Fibroblast of pulmonary artery (primary cell): Measurements from ENCODE around the gene UPP2.

Experiments used
- DNase-seq: peaks from one replicate; pipeline ENCODE4 v3.0.0-alpha.2; 2010; ENCODE audit warnings: low read depth
- H3K4me3 ChIP-seq: replicated peaks from 2 replicates; pipeline ENCODE4 v1.5.1; 2011; ENCODE audit warnings: low read depth, mild to moderate bottlenecking, control low read depth, low read length, moderate library complexity
- CTCF ChIP-seq: IDR thresholded peaks from 2 replicates; pipeline ENCODE4 v1.5.1; 2011; ENCODE audit warnings: mild to moderate bottlenecking, control low read depth, low read length, inconsistent platforms; ENCODE audit errors: missing control alignments

Gene UPP2

GRCh38 chr2:158127380-158127804 is 25.7 kb downstream of the UPP2 start:
- DNase-seq = no peak
- no peak for TF ChIP-seq CTCF
- no peak overlapping the region for H3K4me3 ChIP-seq

DNA sequence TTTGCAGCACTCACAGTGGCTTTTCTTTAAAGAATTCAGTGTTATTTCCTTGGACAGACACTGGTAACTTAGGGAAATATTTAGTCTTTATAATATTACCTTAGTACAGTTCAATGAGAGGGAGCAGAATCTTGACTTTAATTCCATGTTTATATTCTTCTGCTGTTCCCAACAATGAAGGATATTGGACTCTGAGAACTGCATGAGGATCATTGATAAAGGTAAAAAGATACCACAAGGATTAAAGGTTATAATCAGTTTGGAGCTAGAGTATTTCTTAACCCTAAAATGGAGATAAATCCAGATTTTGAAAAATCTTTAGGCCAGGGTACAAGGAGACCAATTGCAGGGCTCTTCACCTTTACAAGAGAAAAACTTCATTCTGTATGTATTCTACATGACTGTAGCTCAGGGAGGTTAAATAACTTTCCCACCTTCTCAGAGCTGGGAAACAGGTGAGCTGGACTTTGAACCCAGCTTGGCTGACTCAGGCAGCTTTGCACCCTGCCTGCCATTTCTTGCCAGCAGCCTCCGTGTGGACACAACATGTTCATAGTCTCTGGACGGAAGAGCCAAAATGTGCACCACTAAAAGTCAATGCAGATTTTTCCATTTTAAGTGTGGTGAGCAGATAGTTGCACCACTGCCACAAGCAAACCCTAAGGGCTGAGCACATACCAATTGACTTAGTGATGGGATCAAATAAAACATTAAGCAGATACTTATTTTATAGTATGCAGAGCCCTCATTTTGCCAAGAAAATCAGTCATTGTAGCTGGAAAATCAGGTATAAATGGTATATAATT is 26.7 kb downstream of the UPP2 start:
- DNase-seq = no peak
- TF ChIP-seq CTCF = no peak
- H3K4me3 ChIP-seq = no peak overlapping the region

- no peak overlapping the region for H3K4me3 ChIP-seq
- no peak for TF ChIP-seq CTCF
- no peak for DNase-seq
Observed at GRCh38 chr2:158129037-158129436, 27.4 kb downstream of the UPP2 start.

DNA sequence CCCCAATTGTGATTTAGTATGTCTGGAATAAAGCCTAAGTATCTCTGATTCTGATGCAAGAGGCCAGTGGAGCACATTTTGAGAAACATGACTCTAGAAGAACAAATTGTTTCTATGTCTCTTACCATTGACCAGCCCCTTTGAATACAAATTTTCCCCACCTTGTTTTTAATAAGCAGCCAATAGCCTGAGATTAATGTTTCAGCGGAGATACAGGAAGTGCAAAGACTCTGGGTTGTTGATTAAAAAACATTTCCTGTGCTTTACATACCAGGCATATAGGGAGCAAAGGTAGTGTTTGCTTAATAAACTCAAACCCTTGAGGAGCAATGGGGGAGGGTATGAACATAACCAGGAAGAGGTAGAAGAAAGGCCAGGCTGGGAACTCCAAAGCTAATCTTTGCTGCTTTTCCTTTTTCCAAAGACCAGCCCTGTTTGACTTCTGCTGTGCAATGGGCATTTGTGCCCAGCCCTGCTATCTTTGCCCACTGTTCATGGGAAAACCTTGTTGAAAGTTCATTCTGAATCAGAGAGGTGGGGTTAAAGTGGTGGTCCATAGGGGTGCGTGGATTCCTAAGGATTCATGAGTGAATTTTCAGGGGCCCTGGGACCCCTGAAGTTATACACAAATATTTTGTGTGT is 29.3 kb downstream of the UPP2 start:
- no peak for TF ChIP-seq CTCF
- H3K4me3 ChIP-seq = no peak overlapping the region
- DNase-seq = no peak

- no peak overlapping the region for H3K4me3 ChIP-seq
- no peak for DNase-seq
- no peak for TF ChIP-seq CTCF
Observed at GRCh38 chr2:158131483-158131912, 29.8 kb downstream of the UPP2 start.

- no peak for TF ChIP-seq CTCF
- no peak for DNase-seq
- H3K4me3 ChIP-seq = no peak overlapping the region
Observed at GRCh38 chr2:158131919-158132566, 30.4 kb downstream of the UPP2 start.
